Ishikawa (cell line): ENCODE data around the gene BCL2L1.
A peak's percentile ranks its signal among the peaks of the same experiment; 100 is the strongest.

Experiments used
- CEBPB ChIP-seq: IDR thresholded peaks from 2 replicates; pipeline ENCODE4 v1.6.1; 2012
- CREB1 ChIP-seq: IDR thresholded peaks from 2 replicates; pipeline ENCODE4 v1.6.1; 2012; ENCODE audit warnings: low read depth
- EGR1 ChIP-seq: IDR thresholded peaks from 2 replicates; pipeline ENCODE4 v1.6.1; 2012
- FOXM1 ChIP-seq: IDR thresholded peaks from 2 replicates; pipeline ENCODE4 v1.6.1; 2012; ENCODE audit warnings: low read depth, borderline replicate concordance
- NFIC ChIP-seq: IDR thresholded peaks from 2 replicates; pipeline ENCODE4 v1.6.1; 2012
- RAD21 ChIP-seq: IDR thresholded peaks from 2 replicates; pipeline ENCODE4 v1.6.1; 2012; ENCODE audit warnings: low read depth
- TAF1 ChIP-seq: IDR thresholded peaks from 2 replicates; pipeline ENCODE4 v1.6.1; 2012; ENCODE audit warnings: low read depth, mild to moderate bottlenecking
- TCF12 ChIP-seq: IDR thresholded peaks from 2 replicates; pipeline ENCODE4 v1.6.1; 2012; ENCODE audit warnings: low read depth
- TEAD4 ChIP-seq: IDR thresholded peaks from 2 replicates; pipeline ENCODE4 v1.6.1; 2012
- YY1 ChIP-seq: IDR thresholded peaks from 2 replicates; pipeline ENCODE4 v1.6.1; 2012; ENCODE audit warnings: low read depth
- ZBTB7A ChIP-seq: IDR thresholded peaks from 2 replicates; pipeline ENCODE4 v1.6.1; 2012; ENCODE audit warnings: low read depth
- TF ChIP-seq, protein P1 (sequence below): IDR thresholded peaks from 2 replicates; pipeline ENCODE4 v1.6.1; 2012
- TF ChIP-seq, protein P2 (sequence below): IDR thresholded peaks from 2 replicates; pipeline ENCODE4 v1.6.1; 2012
- TF ChIP-seq, protein P3 (sequence below): IDR thresholded peaks from 2 replicates; pipeline ENCODE4 v1.6.1; 2012; ENCODE audit warnings: low read depth, mild to moderate bottlenecking

Gene BCL2L1

GRCh38 chr20:31722257-31723068, at the start of gene BCL2L1:
Gene BCL2L1, minus strand, starts transcription at chr20:31722868. Its CDS starts 650 bp downstream, at chr20:31722218.
- TF ChIP-seq, protein P1, sequence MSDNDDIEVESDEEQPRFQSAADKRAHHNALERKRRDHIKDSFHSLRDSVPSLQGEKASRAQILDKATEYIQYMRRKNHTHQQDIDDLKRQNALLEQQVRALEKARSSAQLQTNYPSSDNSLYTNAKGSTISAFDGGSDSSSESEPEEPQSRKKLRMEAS, result peak; percentile 22; the same call in 1 of the 2 replicates
- TF ChIP-seq FOXM1 (0 out of 2 replicates have a peak, but pooled peaks have one; percentile 15), YY1 (no peak), ZBTB7A (no peak), NFIC (peak; percentile 57), TAF1 (peak; percentile 36; the same call in 1 of the 2 replicates), EGR1 (no peak), TEAD4 (no peak), TCF12 (peak; percentile 65; the same call in 1 of the 2 replicates), CREB1 (no peak), RAD21 (peak; percentile 37; the same call in 1 of the 2 replicates)
- TF ChIP-seq, protein P2, sequence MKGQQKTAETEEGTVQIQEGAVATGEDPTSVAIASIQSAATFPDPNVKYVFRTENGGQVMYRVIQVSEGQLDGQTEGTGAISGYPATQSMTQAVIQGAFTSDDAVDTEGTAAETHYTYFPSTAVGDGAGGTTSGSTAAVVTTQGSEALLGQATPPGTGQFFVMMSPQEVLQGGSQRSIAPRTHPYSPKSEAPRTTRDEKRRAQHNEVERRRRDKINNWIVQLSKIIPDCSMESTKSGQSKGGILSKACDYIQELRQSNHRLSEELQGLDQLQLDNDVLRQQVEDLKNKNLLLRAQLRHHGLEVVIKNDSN, result no peak

DNA sequence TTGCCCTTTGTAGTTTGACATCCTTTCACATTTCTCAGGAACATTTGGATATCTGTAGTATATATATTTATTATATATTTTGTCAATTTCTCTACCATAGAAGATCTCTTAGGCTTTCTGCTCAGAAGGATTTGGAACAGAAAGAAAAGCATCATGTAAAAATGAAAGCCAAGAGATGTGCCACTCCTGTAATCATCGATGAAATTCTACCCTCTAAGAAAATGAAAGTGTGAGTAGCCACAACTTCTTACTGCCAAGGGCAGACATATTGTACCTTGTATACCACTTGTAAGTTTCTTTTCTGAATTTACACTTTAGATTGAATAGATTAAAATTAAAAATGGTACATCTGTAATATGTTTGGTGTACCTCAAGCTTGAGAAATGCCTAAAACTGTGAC, 47.6 kb upstream of the BCL2L1 start:
- TF ChIP-seq, protein P2, result no peak
- no peak for TF ChIP-seq CREB1
- no peak for TF ChIP-seq YY1
- TF ChIP-seq TEAD4, result no peak
- TF ChIP-seq ZBTB7A, result no peak
- no peak for TF ChIP-seq EGR1
- TF ChIP-seq, protein P3, sequence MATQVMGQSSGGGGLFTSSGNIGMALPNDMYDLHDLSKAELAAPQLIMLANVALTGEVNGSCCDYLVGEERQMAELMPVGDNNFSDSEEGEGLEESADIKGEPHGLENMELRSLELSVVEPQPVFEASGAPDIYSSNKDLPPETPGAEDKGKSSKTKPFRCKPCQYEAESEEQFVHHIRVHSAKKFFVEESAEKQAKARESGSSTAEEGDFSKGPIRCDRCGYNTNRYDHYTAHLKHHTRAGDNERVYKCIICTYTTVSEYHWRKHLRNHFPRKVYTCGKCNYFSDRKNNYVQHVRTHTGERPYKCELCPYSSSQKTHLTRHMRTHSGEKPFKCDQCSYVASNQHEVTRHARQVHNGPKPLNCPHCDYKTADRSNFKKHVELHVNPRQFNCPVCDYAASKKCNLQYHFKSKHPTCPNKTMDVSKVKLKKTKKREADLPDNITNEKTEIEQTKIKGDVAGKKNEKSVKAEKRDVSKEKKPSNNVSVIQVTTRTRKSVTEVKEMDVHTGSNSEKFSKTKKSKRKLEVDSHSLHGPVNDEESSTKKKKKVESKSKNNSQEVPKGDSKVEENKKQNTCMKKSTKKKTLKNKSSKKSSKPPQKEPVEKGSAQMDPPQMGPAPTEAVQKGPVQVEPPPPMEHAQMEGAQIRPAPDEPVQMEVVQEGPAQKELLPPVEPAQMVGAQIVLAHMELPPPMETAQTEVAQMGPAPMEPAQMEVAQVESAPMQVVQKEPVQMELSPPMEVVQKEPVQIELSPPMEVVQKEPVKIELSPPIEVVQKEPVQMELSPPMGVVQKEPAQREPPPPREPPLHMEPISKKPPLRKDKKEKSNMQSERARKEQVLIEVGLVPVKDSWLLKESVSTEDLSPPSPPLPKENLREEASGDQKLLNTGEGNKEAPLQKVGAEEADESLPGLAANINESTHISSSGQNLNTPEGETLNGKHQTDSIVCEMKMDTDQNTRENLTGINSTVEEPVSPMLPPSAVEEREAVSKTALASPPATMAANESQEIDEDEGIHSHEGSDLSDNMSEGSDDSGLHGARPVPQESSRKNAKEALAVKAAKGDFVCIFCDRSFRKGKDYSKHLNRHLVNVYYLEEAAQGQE, result no peak
- TF ChIP-seq TAF1, result no peak
- no peak for TF ChIP-seq FOXM1
- TF ChIP-seq RAD21, result no peak
- no peak for TF ChIP-seq TCF12
- TF ChIP-seq NFIC, result no peak

DNA sequence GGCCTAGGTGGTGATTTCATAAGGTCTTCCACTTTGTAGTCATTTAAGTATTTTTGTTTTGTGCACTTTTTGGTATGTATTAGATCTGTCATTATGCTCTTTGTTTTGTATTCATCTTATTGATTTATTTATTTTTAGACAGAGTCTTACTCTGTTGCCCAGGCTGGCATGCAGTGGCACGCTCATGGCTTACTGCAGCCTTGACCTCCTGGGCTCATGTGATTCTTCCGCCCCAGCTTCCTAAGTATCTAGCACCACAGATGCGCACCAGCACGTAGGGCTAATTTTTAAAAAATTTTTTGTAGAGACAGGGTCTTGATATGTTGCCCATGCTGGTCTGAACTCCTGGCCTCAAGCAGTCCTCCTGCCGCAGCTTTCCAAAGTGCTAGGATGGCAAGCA, 47.0 kb upstream of the BCL2L1 start:
- TF ChIP-seq EGR1 (no peak), RAD21 (no peak), ZBTB7A (no peak), NFIC (no peak), TCF12 (no peak), YY1 (no peak), TEAD4 (no peak), TAF1 (no peak), CREB1 (no peak), CEBPB (no peak)
- TF ChIP-seq, protein P3, result no peak
- TF ChIP-seq, protein P2, result no peak

DNA sequence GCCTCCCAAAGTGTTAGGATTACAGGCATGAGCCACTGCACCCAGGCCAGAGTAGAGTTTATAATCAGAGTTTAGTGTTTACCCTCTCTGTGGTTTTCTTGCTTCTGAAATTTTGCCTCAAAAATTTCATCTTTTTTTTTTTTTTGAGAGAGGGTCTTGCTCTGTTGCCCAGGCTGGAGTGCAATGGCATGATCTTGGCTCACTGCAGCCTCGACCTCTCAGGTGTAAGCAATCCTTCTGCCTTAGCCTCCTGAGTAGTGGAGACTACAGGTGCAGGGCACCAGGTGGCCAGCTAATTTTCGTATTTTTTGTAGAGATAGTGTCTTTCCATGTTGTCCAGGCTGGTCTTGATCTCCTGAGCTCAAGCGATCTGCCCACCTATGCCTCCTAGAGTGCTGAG, 45.1 kb upstream of the BCL2L1 start:
- TF ChIP-seq FOXM1 (no peak), TAF1 (no peak), TCF12 (no peak), YY1 (no peak), TEAD4 (no peak), ZBTB7A (no peak), CREB1 (no peak), CEBPB (no peak), RAD21 (no peak), NFIC (no peak)
- TF ChIP-seq, protein P1, result no peak
- TF ChIP-seq, protein P2, result no peak
